SKM-1 treated with dmso at 0.1 percent for 144 hours (cell line): ENCODE results near the gene GDPD4.

Experiments
- DNase-seq: peaks from one replicate; lab custom pipeline; 2025; ENCODE audit not compliant: unreplicated experiment; lab: John Stamatoyannopoulos, UW

Gene GDPD4

GRCh38 chr11:77299528-77299993 is 1.9 kb downstream of the GDPD4 start:
- DNase-seq: no peak

DNA sequence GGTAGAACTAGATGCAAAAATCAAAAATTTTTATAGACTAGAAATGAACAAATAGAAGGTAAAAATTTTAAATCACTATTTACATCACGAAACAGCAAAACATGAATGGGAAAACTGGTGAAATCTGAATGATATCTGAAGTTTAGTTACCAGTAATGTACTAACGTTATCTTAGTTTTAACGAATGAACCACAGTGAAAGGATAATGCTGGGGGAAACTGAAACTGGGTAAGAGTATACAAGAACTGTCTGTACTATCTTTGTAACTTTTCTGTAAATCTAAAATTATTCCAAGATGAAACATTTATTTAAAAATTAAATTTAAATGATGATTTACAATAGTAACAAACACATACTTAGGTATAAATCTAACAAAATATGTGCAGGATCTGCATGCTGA is 7.4 kb downstream of the GDPD4 start:
- DNase-seq: no peak

DNA sequence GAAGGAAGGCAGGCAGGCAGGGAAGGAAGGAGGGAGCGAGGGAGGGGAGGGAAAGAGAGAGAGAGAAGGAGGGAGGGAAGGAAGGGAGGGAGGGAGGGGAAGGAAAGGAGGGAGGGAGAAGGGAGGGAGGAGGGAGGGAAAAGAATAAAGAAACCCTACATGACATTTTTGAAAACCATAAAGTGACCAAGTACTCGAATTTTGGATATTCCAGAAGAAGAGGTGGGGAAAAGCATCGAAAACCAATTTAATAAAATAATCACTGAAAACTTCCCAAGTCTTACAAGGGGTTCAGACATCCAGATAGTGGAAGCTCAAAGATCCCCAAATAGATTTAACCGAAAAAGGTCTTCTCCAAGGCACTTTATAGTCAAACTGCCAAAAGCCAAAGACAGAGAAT is 11.7 kb downstream of the GDPD4 start:
- DNase-seq: no peak

- DNase-seq: no peak
These were observed 13.7 kb downstream of the GDPD4 start for GRCh38 chr11:77287615-77288273.

DNA sequence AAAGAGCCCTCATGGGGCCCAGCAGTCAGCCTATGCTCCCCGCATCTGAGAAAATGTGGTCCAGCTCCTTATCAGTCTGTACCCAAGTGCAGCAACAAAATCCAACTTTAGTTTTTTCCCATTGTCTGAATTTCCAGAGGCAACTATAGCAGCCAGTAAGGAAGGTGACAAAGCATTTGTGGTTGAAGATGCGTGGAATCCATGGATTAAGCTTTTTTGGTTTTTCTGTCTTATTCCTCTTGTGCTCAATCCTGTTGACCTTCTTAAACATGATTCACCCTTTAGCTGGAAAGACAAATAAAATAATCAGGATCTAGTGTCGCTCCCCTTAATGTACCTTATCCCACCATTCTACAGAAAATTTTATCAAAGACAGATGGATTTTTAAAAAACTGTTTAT is 14.3 kb downstream of the GDPD4 start:
- no peak for DNase-seq

- no peak for DNase-seq
These were observed 16.7 kb downstream of the GDPD4 start for GRCh38 chr11:77284476-77285468.

DNA sequence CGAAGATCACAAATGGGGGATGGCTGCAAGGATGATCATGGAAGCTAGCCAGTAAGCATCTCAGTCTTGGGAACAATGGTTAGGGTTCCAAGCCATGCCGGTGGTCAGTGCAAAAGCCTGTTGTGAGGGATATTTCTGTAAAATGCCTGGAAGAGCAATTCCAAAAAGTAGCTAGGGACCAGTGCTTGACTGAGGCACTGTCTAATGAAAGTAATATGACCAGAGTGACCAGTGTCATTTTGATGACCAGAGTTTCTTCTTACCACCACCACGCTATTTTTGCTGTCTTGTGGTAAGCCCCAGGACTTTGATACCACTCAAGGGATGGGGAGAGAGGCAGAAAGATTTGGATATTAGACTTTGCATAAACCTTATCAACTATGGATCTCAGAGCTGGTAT is 18.4 kb downstream of the GDPD4 start:
- no peak for DNase-seq

DNA sequence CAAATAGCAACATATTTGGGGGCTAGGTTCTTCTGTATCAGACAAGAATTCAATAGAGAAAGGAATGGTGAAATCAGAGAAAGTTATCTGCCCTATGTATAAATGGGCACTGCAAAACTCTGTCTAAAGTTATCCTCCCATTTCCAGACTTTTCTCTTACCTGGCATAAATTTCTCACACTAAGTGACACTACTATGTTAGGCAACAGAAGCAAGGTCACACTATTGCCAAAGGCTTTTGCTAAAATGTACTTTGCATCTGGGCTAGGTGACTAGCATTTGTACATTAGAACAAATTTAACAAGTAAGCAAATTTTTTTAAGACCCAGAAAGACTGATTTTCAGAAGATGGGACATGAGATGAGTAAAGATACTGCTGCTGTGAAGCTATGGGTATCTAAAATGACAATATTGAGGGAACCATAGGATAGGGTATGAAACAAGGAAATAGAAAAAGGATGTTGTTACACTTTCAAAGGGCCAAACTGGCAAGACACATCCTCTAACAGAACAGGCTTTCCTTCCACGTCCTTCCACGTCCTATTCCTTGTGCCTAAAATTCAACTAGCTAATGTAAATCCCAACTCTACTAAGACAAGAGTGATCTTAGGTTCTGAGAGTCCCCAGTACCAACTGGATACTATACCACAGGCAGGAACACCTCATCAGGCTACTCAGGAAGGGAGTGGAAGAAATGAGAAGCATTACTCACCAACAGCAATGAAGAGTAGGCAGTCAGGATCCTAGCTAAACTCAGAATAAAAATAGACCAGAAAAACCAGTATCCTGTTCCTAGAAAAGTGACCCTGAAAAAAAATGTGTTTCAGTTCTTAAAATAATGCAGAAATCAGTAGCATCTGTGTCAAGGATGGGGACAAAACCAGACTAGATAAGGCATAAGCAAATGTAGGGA is 22.6 kb downstream of the GDPD4 start:
- DNase-seq: no peak

GRCh38 chr11:77276271-77276670 is 25.2 kb downstream of the GDPD4 start:
- DNase-seq: peak; percentile 7

GRCh38 chr11:77270921-77271320 is 30.6 kb downstream of the GDPD4 start:
- DNase-seq: no peak

- no peak for DNase-seq
These were observed 31.9 kb downstream of the GDPD4 start for GRCh38 chr11:77269484-77270123.

- DNase-seq: no peak
These were observed 33.5 kb downstream of the GDPD4 start for GRCh38 chr11:77267962-77268361.

DNA sequence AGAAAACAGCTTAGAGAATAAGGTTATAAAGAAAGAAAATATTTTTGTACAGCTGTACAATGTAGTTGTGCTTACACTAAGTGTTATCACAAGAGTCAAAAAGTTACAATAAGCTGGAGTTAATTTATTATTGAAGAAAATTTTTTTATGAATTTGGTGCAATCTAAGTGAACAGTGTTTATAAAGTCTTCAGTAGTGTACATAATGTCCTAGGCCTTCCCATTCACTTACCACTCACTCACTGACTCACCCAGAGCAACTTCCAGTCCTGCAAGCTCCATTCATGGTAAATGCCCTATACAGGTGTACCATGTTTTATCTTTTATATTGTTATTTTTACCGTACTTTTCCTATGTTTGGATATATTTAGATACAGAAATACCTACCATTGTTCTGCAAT is 34.7 kb downstream of the GDPD4 start:
- no peak for DNase-seq

DNA sequence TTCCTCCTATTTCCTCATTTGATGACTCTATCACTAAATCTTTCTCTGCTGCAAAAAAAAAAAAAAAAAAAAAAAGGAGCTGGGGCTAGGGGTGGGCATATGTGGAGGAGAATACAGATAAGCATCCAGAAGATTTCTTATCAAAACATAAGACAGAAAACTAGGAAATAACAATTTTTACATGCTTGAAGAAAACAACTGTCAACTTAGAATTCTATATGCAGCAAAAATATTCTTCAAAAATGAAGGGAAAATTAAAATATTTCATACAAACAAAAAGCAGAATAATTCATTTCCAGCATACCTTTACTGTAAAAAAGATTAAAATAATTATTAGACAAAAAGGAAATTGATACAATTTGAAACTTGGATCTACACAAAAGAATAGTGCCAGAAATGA is 38.7 kb downstream of the GDPD4 start:
- no peak for DNase-seq

DNA sequence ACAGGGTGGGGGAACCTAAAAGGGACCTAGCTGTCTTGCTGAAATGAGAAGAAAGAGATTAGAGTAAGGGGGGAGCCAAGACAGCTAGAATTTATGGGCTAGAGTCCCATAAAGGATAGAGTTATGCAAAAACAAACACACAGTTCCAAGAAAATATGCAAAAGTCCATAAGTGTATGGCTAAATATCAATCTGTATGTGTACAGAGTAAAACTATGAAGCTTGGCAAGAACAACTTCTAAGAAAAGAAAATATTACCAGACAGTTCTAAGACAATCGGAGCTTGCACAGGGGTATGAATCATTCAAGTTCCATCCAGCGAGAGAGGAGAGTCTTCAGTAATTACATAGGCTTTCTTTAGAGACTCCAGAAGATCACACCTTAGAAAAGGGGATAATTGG is 41.8 kb downstream of the GDPD4 start:
- no peak for DNase-seq

GRCh38 chr11:77253690-77254089 is 47.8 kb downstream of the GDPD4 start:
- DNase-seq: no peak

DNA sequence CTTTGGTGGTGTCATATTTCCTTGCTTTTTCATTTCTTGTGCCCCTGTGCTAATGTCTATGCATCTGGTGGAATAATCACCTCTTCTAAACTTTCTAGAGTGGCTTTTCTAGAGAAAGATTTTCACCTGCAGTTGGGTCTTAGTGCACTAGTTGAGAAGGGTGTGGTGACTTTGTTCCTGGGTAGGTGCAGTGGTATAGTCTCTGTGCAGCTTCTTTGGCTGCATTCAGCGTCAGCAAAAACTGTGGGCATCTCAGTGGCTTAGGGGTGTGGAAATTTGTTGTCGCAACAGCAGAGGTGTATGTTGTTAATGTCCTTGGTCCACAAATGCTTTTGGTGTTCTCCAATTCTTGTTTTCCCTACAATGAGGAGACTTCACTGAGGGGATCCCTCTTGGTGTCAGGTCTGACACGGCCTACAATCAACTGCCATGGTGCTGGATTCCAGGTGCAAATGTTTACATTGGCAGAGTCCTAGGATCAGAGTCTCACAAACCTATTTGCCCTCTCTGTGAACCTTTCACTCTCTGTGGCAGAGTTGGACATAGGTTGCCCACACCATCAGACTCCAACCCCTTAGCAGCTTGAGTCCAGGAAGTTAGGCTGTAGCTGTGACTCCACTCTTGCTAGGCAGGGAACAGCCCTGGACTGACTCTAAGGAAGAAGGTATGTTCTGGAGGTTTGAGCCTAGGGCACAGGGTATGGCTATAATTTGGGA is 48.8 kb downstream of the GDPD4 start:
- no peak for DNase-seq

GRCh38 chr11:77250881-77251640 is 50.4 kb downstream of the GDPD4 start:
- DNase-seq: no peak

DNA sequence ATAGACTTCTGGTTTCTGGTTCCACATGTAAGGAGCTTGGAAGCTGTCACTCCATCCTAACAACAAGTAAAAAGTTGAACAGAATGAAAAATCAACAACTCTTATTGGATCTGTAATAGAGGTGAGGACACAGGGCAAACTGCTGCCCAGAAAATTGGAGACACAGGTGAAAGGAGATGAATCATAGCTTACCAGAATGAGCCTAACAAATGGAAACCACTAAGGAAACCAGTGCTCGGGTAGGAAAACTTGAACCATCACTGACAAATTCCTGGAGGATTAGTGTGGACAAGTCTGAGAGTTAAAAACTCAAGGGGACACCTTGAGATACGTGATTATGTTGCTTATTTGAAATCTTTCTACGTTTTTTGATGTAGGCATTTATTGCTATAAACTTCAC is 52.1 kb downstream of the GDPD4 start:
- DNase-seq: no peak
